ENCODE data around the gene DEXI.
"Not testable (repeated sequence)": the region's sequence is repeated elsewhere in the genome, so short reads cannot be mapped to it uniquely, and the experiment has no call there.

The DEXI gene

GRCh38 chr16:10969615-10970014 is 27.3 kb upstream of the DEXI start:
- DNase-seq (ENCODE audit: low read depth in 1 of 2, low spot score in 1 of 2): no peak

DNA sequence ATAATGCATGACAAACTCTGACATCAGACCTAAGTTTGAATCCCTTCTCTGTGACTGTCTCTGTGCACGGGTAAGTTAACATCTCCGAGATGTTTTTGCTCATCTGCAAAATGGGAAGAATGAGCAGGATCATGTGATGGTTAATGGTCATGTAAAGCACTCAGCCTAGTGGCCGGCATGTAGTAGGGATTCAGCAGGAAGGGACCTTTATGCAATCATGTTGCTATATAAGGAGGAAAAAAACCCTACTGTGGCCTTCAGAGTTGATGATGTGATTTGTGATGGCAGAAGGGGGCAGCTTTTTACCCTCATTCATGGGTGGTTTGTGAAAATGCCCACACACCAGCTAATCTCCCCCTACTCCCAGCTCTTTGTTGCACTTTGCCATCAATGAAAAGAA is 26.2 kb upstream of the DEXI start:
- DNase-seq (ENCODE audit: low read depth in 1 of 2, low spot score in 1 of 2): no peak

- no peak for DNase-seq (ENCODE audit: low read depth in 1 of 2, low spot score in 1 of 2)
Measured at GRCh38 chr16:10967986-10968385, 25.7 kb upstream of the DEXI start.

DNA sequence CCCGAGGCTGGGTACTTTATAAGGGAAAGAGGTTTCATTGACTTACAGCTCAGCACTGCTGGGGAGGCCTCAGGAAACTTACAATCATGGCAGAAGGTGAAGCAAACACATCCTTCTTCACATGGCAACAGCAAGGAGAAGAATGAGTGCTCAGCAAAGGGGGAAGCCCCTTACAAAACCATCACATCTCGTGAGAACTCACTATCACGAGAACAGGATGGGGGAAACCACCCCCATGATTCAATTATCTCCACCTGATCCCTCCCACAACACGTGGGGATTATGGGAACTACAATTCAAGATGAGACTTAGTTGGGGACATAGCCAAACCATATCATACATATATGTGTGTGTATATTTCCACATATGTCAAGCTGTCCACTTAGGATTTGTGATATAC is 24.3 kb upstream of the DEXI start:
- DNase-seq (ENCODE audit: low read depth in 1 of 2, low spot score in 1 of 2): not testable (repeated sequence)

DNA sequence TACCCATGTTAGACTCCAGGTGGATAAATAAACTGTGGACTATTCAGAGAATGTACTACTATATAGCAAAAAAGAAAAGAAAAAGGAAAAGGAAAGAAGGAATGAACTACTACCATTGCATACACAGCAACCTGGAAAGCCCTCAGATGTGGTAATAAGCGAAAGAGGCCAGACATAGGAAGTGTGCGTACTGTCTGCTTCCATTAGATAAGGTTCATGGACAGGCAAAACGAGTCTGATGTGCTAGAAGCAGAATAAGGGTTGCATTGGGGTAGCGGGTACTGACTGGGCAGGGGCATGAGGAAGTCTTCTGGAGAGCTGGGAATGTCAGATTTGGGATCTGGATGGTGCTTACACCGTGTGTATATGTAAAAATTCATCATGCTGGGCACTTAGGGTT is 23.9 kb upstream of the DEXI start:
- no peak for DNase-seq (ENCODE audit: low read depth in 1 of 2, low spot score in 1 of 2)

DNA sequence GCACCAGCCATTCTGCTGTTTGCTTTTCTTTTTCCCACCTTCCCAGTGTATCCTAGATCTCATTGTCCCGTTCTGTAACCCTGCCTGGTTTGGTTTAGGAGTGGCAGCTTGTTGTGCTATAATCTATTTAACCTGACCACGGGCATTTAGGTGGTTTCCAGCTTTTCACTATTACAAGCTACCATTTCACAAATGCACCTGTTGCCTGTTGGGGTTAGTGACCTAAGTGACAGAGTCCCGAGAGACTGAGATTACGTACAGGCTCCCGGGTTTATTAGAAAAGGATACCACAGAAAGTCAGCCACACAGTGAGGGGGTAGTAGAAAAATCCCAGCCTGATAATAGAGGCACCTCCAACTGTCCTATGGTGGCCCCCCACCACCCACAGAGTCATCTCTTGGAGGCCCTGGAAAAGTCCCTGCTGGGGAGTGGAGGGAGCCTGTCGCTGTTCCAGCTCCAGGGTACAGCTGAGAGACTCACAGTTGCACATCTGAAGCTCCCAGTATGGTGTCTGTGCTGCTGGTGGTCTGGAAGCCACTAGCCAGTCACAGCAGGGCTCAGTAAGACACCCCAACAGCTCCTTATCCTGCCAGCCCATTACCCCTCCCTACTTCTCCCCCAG is 23.3 kb upstream of the DEXI start:
- no peak for DNase-seq (ENCODE audit: low read depth in 1 of 2, low spot score in 1 of 2)

- DNase-seq (ENCODE audit: low read depth in 1 of 2, low spot score in 1 of 2): peak in 1 of 2 donors; percentile 59
Measured at GRCh38 chr16:10964891-10965326, 22.6 kb upstream of the DEXI start.

- peak; percentile 74 to 81 for DNase-seq (ENCODE audit: low read depth in 1 of 2, low spot score in 1 of 2)
Measured at GRCh38 chr16:10964039-10964890, 22.0 kb upstream of the DEXI start.

DNA sequence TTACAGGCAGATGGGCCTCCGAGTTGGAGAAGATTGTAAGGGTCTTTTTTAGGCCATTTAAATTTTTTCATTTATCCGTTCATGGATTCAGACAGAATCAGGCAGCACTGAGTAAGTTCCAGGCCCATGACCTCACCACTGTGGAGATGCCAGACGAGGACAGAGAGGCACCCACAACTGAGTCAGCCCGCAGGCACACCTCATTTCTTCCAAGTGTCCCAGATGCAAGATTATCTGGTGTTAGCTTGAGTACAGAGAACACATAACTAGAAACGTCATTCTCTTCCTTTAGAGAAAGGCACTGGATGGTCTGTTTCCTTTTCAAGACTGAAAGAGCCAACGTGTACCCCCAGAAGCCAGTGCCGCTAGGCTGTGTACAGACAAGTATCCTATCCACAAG is 19.0 kb upstream of the DEXI start:
- no peak for DNase-seq (ENCODE audit: low read depth in 1 of 2, low spot score in 1 of 2)

DNA sequence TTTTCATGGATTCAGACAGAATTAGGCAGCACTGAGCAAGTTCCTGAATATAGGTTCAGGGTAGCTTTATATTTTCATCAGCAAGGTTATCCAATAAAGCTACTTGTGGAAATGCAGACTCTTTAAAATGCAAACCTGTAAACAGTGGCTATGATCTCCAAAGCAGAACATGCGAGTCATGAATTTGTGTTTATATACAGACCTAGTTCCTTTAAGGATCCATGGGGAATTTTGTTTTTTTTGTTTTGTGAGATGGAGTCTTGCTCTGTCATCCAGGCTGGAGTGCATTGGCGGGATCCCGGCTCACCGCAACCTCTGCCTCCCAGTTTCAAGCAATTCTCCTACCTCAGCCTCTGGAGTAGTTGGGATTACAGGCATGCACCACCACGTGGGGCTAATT is 16.9 kb upstream of the DEXI start:
- DNase-seq (ENCODE audit: low read depth in 1 of 2, low spot score in 1 of 2): no peak

GRCh38 chr16:10957771-10958482 is 15.7 kb upstream of the DEXI start:
- DNase-seq (ENCODE audit: low read depth in 1 of 2, low spot score in 1 of 2): no peak

GRCh38 chr16:10954903-10955302 is 12.6 kb upstream of the DEXI start:
- no peak for DNase-seq (ENCODE audit: low read depth in 1 of 2, low spot score in 1 of 2)

DNA sequence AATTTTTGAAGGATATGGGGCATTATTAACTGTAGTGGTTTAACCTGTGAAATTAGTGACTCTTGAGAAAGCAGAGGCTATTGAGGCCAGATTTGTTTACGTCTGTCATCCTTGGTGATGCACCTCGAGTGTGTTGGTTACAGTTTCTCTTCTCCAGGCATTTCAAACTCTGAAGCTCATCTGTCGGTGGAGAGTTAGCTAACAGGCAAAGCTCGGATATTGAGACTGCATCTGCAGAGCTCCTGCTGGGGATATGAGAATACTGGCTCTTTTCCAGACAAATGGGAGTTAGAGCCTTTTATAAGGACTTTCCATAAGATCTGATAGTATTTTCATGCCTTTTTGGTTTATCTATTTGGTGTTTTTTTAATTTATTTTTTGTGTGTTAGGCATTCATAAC is 8.8 kb upstream of the DEXI start:
- no peak for DNase-seq (ENCODE audit: low read depth in 1 of 2, low spot score in 1 of 2)

- no peak for DNase-seq (ENCODE audit: low read depth in 1 of 2, low spot score in 1 of 2)
Measured at GRCh38 chr16:10950393-10950792, 8.1 kb upstream of the DEXI start.

GRCh38 chr16:10949424-10949970 is 7.2 kb upstream of the DEXI start:
- DNase-seq (ENCODE audit: low read depth in 1 of 2, low spot score in 1 of 2): no peak

GRCh38 chr16:10947211-10947787 is 5.0 kb upstream of the DEXI start:
- DNase-seq (ENCODE audit: low read depth in 1 of 2, low spot score in 1 of 2): no peak

- DNase-seq (ENCODE audit: low read depth in 1 of 2, low spot score in 1 of 2): no peak
Measured at GRCh38 chr16:10946308-10946707, 4.0 kb upstream of the DEXI start.

DNA sequence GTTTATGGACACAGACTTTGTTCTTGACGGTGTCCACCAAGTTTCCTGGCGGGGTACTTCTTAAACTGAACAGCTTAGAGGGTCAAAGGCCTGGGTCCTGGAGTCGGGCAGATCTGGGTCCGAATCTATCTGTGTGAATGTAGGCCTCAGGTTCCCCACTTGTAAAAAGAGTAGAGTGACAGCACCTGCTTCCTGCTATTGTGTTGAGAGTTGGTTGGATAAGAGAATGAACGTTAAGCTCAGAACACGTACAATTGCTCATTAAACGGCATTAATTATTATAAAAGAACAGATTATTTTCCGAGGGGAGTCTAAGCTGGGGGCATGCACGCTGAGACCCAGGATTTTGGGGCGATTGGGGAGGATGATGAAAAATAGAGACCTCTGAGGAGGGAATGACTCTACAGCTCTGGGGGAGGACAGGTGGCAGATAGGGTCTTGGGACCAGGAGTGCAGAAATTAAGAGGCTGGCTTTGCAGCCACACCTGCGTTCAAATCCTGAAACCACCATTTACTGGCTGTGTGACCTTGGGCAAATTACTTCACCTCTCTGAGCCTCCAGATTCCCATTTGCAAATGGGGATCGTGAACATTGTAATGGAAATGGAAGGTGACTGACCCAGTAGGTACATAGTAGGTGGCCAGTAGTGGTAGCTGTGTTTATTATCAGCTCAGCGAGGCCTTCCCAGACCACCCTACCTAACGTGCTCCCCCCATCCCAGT is 3.0 kb upstream of the DEXI start:
- DNase-seq (ENCODE audit: low read depth in 1 of 2, low spot score in 1 of 2): no peak

- peak; percentile 87 to 93 for DNase-seq (ENCODE audit: low read depth in 1 of 2, low spot score in 1 of 2)
Measured at GRCh38 chr16:10944249-10945064, 2.2 kb upstream of the DEXI start, which contains the start of gene CLEC16A. TSS of gene CLEC16A (plus strand) at chr16:10944564. CDS start at chr16:10944718, 154 bp downstream.

DNA sequence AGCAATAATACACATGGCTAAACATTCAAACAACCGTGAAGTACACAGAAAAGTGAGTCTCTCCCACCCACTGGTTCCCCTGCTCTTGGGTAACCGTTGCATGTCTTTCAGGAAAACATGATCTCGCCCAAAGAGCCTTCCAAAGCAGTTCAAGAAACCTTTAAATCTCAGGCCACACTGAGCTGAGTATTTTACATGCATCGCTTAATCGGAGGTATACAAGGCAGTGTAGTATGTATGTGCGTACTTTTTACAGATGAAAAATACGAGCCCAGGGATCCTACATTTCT is 741 bp upstream of the DEXI start:
- DNase-seq (ENCODE audit: low read depth in 1 of 2, low spot score in 1 of 2): no peak

Measured in activated CD4-positive, alpha-beta T cell treated with anti-CD3 and anti-CD28 coated beads, Interleukin-2, amount 50 U/mL, for 24 hours (primary cell).